Measurements from ENCODE around the gene RNF126.

The RNF126 gene

GRCh38 chr19:662207-662961 lies 630 bp downstream of the RNF126 start:
- DNase-seq, result no peak

GRCh38 chr19:661427-662196 lies 1.4 kb downstream of the RNF126 start:
- DNase-seq, result no peak

- DNase-seq, result no peak
These were observed 2.1 kb downstream of the RNF126 start for GRCh38 chr19:660793-661426.

GRCh38 chr19:658916-659839 lies 3.8 kb downstream of the RNF126 start:
- DNase-seq, result no peak

GRCh38 chr19:658059-658839 lies 4.8 kb downstream of the RNF126 start:
- no peak for DNase-seq

GRCh38 chr19:657611-658010 lies 5.4 kb downstream of the RNF126 start:
- no peak for DNase-seq

GRCh38 chr19:656751-657559 lies 6.1 kb downstream of the RNF126 start:
- no peak for DNase-seq

GRCh38 chr19:655691-656090 lies 7.3 kb downstream of the RNF126 start:
- DNase-seq, result no peak

- no peak for DNase-seq
These were observed 9.6 kb downstream of the RNF126 start for GRCh38 chr19:653425-653824.

GRCh38 chr19:652467-653389 lies 10.3 kb downstream of the RNF126 start:
- no peak for DNase-seq

- no peak for DNase-seq
These were observed 11.0 kb downstream of the RNF126 start for GRCh38 chr19:651991-652390.

GRCh38 chr19:651114-651818 lies 11.7 kb downstream of the RNF126 start:
- no peak for DNase-seq

GRCh38 chr19:650121-650520 lies 12.9 kb downstream of the RNF126 start:
- DNase-seq, result no peak

GRCh38 chr19:648904-649801 lies 13.9 kb downstream of the RNF126 start:
- no peak for DNase-seq

- DNase-seq, result no peak
These were observed 14.7 kb downstream of the RNF126 start for GRCh38 chr19:648305-648704.

GRCh38 chr19:647566-648284 lies 15.3 kb downstream of the RNF126 start:
- no peak for DNase-seq

GRCh38 chr19:646779-647565 lies 16.0 kb downstream of the RNF126 start:
- no peak for DNase-seq

All from NCI-H1105 treated with DMSO at 0.1 percent for 48 hours (cell line).